Peyer's patch (tissue), 4 donors: Measurements from ENCODE around the gene TRAF3. TPM values are rescaled to one million over a fixed set of nuclear protein-coding genes. Genes with fewer than 3 reads are reported as not detected.
A peak's percentile ranks its signal among the peaks of the same experiment; 100 is the strongest.

Source experiments
- DNase-seq, 3 donors: peaks; one replicate each; pipeline ENCODE4 v3.0.0-alpha.2; 2017 to 2019
- H3K27ac ChIP-seq, 4 donors: fragments of 200-600 bp; sonication (generic); one replicate each; pipeline ENCODE4 v1.5.1; 2016 to 2019
- H3K27me3 ChIP-seq, 2 donors: fragments of 200-600 bp; sonication (generic); one replicate each; pipeline ENCODE4 v1.5.1; 2019
- H3K36me3 ChIP-seq, 3 donors: fragments of 200-600 bp; sonication (generic); one replicate each; pipeline ENCODE4 v1.5.1; 2016 to 2019
- H3K4me1 ChIP-seq, 4 donors: fragments of 200-600 bp; sonication (generic); one replicate each; pipeline ENCODE4 v1.5.1; 2016 to 2019
- H3K4me3 ChIP-seq, 4 donors: fragments of 200-600 bp; sonication (generic); 1 replicate in 3 of 4; 2 replicates in 1 of 4; pipeline ENCODE4 v1.5.1; 2016 to 2019; ENCODE audit warnings: mild to moderate bottlenecking in 1 of 4
- H3K9me3 ChIP-seq, 4 donors: fragments of 200-600 bp; sonication (generic); one replicate each; pipeline ENCODE4 v1.5.1; 2016 to 2019; ENCODE audit warnings: mild to moderate bottlenecking in 1 of 4
- CTCF ChIP-seq, 6 experiments: fragments of 450-650 bp in 4 of 6; fragments of 200-600 bp in 2 of 6; sonication (generic) in 1 of 6; IDR thresholded peaks; one replicate each; pipeline ENCODE4 v1.5.1; 2017 to 2019; ENCODE audit warnings: antibody characterized with exemption in 6 of 6, mild to moderate bottlenecking in 3 of 6, moderate library complexity in 1 of 6
- POLR2A ChIP-seq, 2 donors: fragments of 450-650 bp; IDR thresholded peaks; one replicate each; pipeline ENCODE4 v1.5.1; 2017; ENCODE audit warnings: antibody characterized with exemption in 2 of 2, mild to moderate bottlenecking in 2 of 2, moderate library complexity in 2 of 2
- total RNA-seq, 4 donors: library from RNA; depleted of rRNA; stranded (reverse); fragments of >200 nt; gene quantifications; one replicate each; pipeline ENCODE4 v1.1.0, GENCODE V29; 2016

Gene TRAF3
- total RNA-seq, 4 donors from 2014 or later, result 31.7 to 47.8 (median 41.8) TPM

GRCh38 chr14:102909911-102910310 lies 132.7 kb downstream of the TRAF3 start:
- DNase-seq, result no peak
- TF ChIP-seq POLR2A (IDR thresholded peaks at IDR 0.05), result no peak
- no peak for TF ChIP-seq CTCF (IDR thresholded peaks at IDR 0.05)
- Histone ChIP-seq H3K36me3 (peaks cover 0 to 20% (median 0%) of the 10 kb centered on the region in 3 donors), H3K4me3 (no peak overlapping the region), H3K27ac (no peak overlapping the region), H3K9me3 (no peaks in the 10 kb centered on the region), H3K4me1 (peaks cover 0 to 18% (median 0%) of the 10 kb centered on the region in 4 donors), H3K27me3 (no peaks in the 10 kb centered on the region)

- DNase-seq, result no peak
- Histone ChIP-seq H3K4me3 (no peak overlapping the region), H3K9me3 (no peaks in the 10 kb centered on the region), H3K36me3 (peaks cover 0 to 15% (median 0%) of the 10 kb centered on the region in 3 donors), H3K4me1 (peaks cover 0 to 23% (median 0%) of the 10 kb centered on the region in 4 donors), H3K27ac (no peak overlapping the region), H3K27me3 (no peaks in the 10 kb centered on the region)
- TF ChIP-seq CTCF (IDR thresholded peaks at IDR 0.05) (no peak), POLR2A (IDR thresholded peaks at IDR 0.05) (no peak)
These were observed 133.2 kb downstream of the TRAF3 start for GRCh38 chr14:102910442-102910841.

- no peak overlapping the region for H3K4me3 ChIP-seq
- no peaks in the 10 kb centered on the region for H3K27me3 ChIP-seq
- no peaks in the 10 kb centered on the region for H3K9me3 ChIP-seq
- no peak overlapping the region for H3K27ac ChIP-seq
- DNase-seq, result no peak
- peaks cover 0 to 34% (median 0%) of the 10 kb centered on the region in 4 donors for H3K4me1 ChIP-seq
- H3K36me3 ChIP-seq, result peaks cover 0 to 9% (median 0%) of the 10 kb centered on the region in 3 donors
- TF ChIP-seq POLR2A (IDR thresholded peaks at IDR 0.05) (no peak), CTCF (IDR thresholded peaks at IDR 0.05) (no peak)
These were observed 134.3 kb downstream of the TRAF3 start for GRCh38 chr14:102911541-102911951.

- peaks cover 0 to 4% (median 0%) of the 10 kb centered on the region in 3 donors for H3K36me3 ChIP-seq
- H3K4me3 ChIP-seq, result no peak overlapping the region
- peaks cover 0 to 36% (median under 1%) of the 10 kb centered on the region in 4 donors for H3K4me1 ChIP-seq
- H3K27ac ChIP-seq, result no peak overlapping the region
- no peak for DNase-seq
- no peak for TF ChIP-seq CTCF (IDR thresholded peaks at IDR 0.05)
- TF ChIP-seq POLR2A (IDR thresholded peaks at IDR 0.05), result no peak
- H3K9me3 ChIP-seq, result no peaks in the 10 kb centered on the region
- no peaks in the 10 kb centered on the region for H3K27me3 ChIP-seq
These were observed 134.9 kb downstream of the TRAF3 start for GRCh38 chr14:102911991-102912761.

- peaks cover 0 to 44% (median 5%) of the 10 kb centered on the region in 4 donors for H3K4me1 ChIP-seq
- no peaks in the 10 kb centered on the region for H3K9me3 ChIP-seq
- no peaks in the 10 kb centered on the region for H3K27me3 ChIP-seq
- no peak for TF ChIP-seq POLR2A (IDR thresholded peaks at IDR 0.05)
- TF ChIP-seq CTCF (IDR thresholded peaks at IDR 0.05), result no peak
- H3K27ac ChIP-seq, result no peak overlapping the region
- no peaks in the 10 kb centered on the region for H3K36me3 ChIP-seq
- no peak overlapping the region for H3K4me3 ChIP-seq
- peak in 1 of 3 donors; percentile 40 for DNase-seq
These were observed 136.3 kb downstream of the TRAF3 start for GRCh38 chr14:102913341-102914211.
